ENCODE measurements around the gene HMSD. TPM values are rescaled to one million over a fixed set of nuclear protein-coding genes. Genes with fewer than 3 reads are reported as not detected.

HMSD gene
- polyA plus RNA-seq, 3 donors, result not detected

- Histone ChIP-seq H3K9ac (ENCODE audit: insufficient read depth, low read length, poor library complexity, severe bottlenecking) (no peak overlapping the region), H3K79me2 (ENCODE audit: insufficient read depth, low read length) (peaks cover 5% of the 10 kb centered on the region), H3K4me2 (replicated peaks; ENCODE audit: extremely low read depth, low read length, poor library complexity, severe bottlenecking) (no peak overlapping the region), H3K4me3 (replicated peaks in 1 of 3; ENCODE audit: low read depth in 2 of 3, low read length in 3 of 3) (no peak overlapping the region), H4K20me1 (ENCODE audit: insufficient read depth, low read length) (no peaks in the 10 kb centered on the region), H3K27ac (ENCODE audit: low read depth in 1 of 2, low read length in 2 of 2) (no peak overlapping the region), H3K4me1 (ENCODE audit: control insufficient read depth in 1 of 2, insufficient read depth in 2 of 2, low read length in 2 of 2) (peaks cover 19 to 26% of the 10 kb centered on the region in 2 donors), H3K27me3 (ENCODE audit: control insufficient read depth in 2 of 2, insufficient read depth in 2 of 2, low read length in 2 of 2) (no peaks in the 10 kb centered on the region), H3K9me3 (replicated peaks in 1 of 2; ENCODE audit: control insufficient read depth in 1 of 2, insufficient read depth in 1 of 2, low read length in 2 of 2) (no peaks in the 10 kb centered on the region), H2AFZ (ENCODE audit: insufficient read depth, low read depth, low read length, poor library complexity, severe bottlenecking) (no peak overlapping the region), H3K36me3 (replicated peaks in 1 of 2; ENCODE audit: control insufficient read depth in 1 of 2, insufficient read depth in 2 of 2, low read length in 2 of 2) (no peaks in the 10 kb centered on the region)
- Mint-ChIP-seq H3K27ac (no peak overlapping the region), H3K4me3 (no peak overlapping the region), H3K36me3 (no peaks in the 10 kb centered on the region), H3K4me1 (peaks cover 25% of the 10 kb centered on the region), H3K27me3 (ENCODE audit: low read depth in 3 of 3) (peaks cover 0 to 5% (median 0%) of the 10 kb centered on the region in 3 donors), H3K9me3 (no peaks in the 10 kb centered on the region)
- intact Hi-C loops (cut with micrococcal nuclease), result no loop called here
- TF ChIP-seq CTCF (IDR thresholded peaks at IDR 0.05), result no peak
- DNase-seq, result no peak
- no CpG with 5 or more reads among the region's 1 CpG for WGBS (ENCODE audit: insufficient coverage)
Measured at GRCh38 chr18:63960891-63961290, 11.8 kb downstream of the HMSD start.

- no peaks in the 10 kb centered on the region for H3K36me3 ChIP-seq (replicated peaks in 1 of 2; ENCODE audit: control insufficient read depth in 1 of 2, insufficient read depth in 2 of 2, low read length in 2 of 2)
- peaks cover 0 to 5% (median 0%) of the 10 kb centered on the region in 3 donors for H3K27me3 Mint-ChIP-seq (ENCODE audit: low read depth in 3 of 3)
- TF ChIP-seq CTCF (IDR thresholded peaks at IDR 0.05), result no peak
- no peaks in the 10 kb centered on the region for H3K36me3 Mint-ChIP-seq
- no peak overlapping the region for H2AFZ ChIP-seq (ENCODE audit: insufficient read depth, low read depth, low read length, poor library complexity, severe bottlenecking)
- no peaks in the 10 kb centered on the region for H4K20me1 ChIP-seq (ENCODE audit: insufficient read depth, low read length)
- intact Hi-C loops (cut with micrococcal nuclease), result no loop called here
- H3K27ac Mint-ChIP-seq, result peak overlapping the region in 3 of 7 donors; percentile 52 to 72 (median 59)
- H3K4me3 Mint-ChIP-seq, result no peak overlapping the region
- no peak overlapping the region for H3K4me2 ChIP-seq (replicated peaks; ENCODE audit: extremely low read depth, low read length, poor library complexity, severe bottlenecking)
- H3K27me3 ChIP-seq (ENCODE audit: control insufficient read depth in 2 of 2, insufficient read depth in 2 of 2, low read length in 2 of 2), result no peaks in the 10 kb centered on the region
- H3K79me2 ChIP-seq (ENCODE audit: insufficient read depth, low read length), result peaks cover 5% of the 10 kb centered on the region
- 22% methylated on average over 2 of the region's 5 CpGs for WGBS (ENCODE audit: insufficient coverage)
- H3K9ac ChIP-seq (ENCODE audit: insufficient read depth, low read length, poor library complexity, severe bottlenecking), result no peak overlapping the region
- H3K4me1 Mint-ChIP-seq, result peaks cover 29% of the 10 kb centered on the region
- H3K4me1 ChIP-seq (ENCODE audit: control insufficient read depth in 1 of 2, insufficient read depth in 2 of 2, low read length in 2 of 2), result peaks cover 21 to 26% of the 10 kb centered on the region in 2 donors
- no peak overlapping the region for H3K4me3 ChIP-seq (replicated peaks in 1 of 3; ENCODE audit: low read depth in 2 of 3, low read length in 3 of 3)
- H3K27ac ChIP-seq (ENCODE audit: low read depth in 1 of 2, low read length in 2 of 2), result no peak overlapping the region
- peak in 1 of 3 donors; percentile 33 for DNase-seq
- H3K9me3 ChIP-seq (replicated peaks in 1 of 2; ENCODE audit: control insufficient read depth in 1 of 2, insufficient read depth in 1 of 2, low read length in 2 of 2), result no peaks in the 10 kb centered on the region
- no peaks in the 10 kb centered on the region for H3K9me3 Mint-ChIP-seq
Measured at GRCh38 chr18:63961435-63961980, 12.4 kb downstream of the HMSD start.
